Measurements from ENCODE around the gene RLF. TPM values are rescaled to one million over a fixed set of nuclear protein-coding genes. Genes with fewer than 3 reads are reported as not detected.

The RLF gene
- total and polyA plus RNA-seq, 4 donors = 1.7 to 13.4 (median 6.3) TPM

DNA sequence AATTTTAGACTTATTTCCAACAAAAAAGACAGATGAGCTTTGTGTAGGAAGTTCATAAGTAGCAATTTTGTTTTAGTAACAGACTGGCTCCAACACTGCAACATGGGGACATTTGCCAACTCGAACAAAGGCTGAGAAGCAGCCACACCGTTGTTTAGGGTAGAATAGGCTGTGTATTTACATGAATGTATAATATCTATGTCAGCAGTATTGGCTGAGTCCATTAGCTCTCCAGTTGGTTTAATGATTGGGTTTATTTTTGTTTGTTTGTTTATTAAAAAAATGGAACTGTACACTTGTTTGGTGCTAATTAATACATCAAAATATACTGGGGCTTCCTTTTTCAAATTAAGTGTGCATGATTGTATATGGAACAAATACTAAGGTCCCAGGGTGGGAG lies 79.2 kb downstream of the RLF start:
- Histone ChIP-seq H3K27me3 (ENCODE audit: control insufficient read depth in 4 of 4, insufficient read depth in 4 of 4, low read length in 3 of 4) (no peaks in the 10 kb centered on the region), H3K4me3 (ENCODE audit: low read depth in 1 of 3, low read length in 3 of 3) (no peak overlapping the region), H3K9ac (ENCODE audit: low read depth in 1 of 2, low read length in 2 of 2) (no peak overlapping the region), H3K4me1 (ENCODE audit: control insufficient read depth in 4 of 4, insufficient read depth in 4 of 4, low read length in 3 of 4) (no peaks in the 10 kb centered on the region), H3K36me3 (ENCODE audit: control insufficient read depth in 4 of 4, insufficient read depth in 3 of 4, low read depth in 1 of 4, low read length in 3 of 4) (peaks cover 0 to 27% (median 16%) of the 10 kb centered on the region in 4 donors), H3K9me3 (ENCODE audit: control insufficient read depth in 4 of 4, low read length in 3 of 4) (no peaks in the 10 kb centered on the region), H3K27ac (ENCODE audit: low read depth in 1 of 2, low read length in 2 of 2) (no peak overlapping the region)
- DNase-seq (ENCODE audit: low spot score) = no peak
- TF ChIP-seq JUND (IDR thresholded peaks at IDR 0.05) = no peak
- TF ChIP-seq RXRA (IDR thresholded peaks at IDR 0.05) = no peak
- TF ChIP-seq NR2F2 (IDR thresholded peaks at IDR 0.05) = no peak
- TF ChIP-seq FOXA1 (IDR thresholded peaks at IDR 0.05) = no peak
- TF ChIP-seq, protein P1, sequence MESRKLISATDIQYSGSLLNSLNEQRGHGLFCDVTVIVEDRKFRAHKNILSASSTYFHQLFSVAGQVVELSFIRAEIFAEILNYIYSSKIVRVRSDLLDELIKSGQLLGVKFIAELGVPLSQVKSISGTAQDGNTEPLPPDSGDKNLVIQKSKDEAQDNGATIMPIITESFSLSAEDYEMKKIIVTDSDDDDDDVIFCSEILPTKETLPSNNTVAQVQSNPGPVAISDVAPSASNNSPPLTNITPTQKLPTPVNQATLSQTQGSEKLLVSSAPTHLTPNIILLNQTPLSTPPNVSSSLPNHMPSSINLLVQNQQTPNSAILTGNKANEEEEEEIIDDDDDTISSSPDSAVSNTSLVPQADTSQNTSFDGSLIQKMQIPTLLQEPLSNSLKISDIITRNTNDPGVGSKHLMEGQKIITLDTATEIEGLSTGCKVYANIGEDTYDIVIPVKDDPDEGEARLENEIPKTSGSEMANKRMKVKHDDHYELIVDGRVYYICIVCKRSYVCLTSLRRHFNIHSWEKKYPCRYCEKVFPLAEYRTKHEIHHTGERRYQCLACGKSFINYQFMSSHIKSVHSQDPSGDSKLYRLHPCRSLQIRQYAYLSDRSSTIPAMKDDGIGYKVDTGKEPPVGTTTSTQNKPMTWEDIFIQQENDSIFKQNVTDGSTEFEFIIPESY (IDR thresholded peaks at IDR 0.05) = no peak
- no peak for TF ChIP-seq TAF1 (conservative IDR thresholded peaks at IDR 0.05)
- TF ChIP-seq GABPA (IDR thresholded peaks at IDR 0.05 in 1 of 2, conservative IDR thresholded peaks at IDR 0.05 in 1 of 2) = no peak
- TF ChIP-seq HNF4G (IDR thresholded peaks at IDR 0.05) = no peak
- no peak for TF ChIP-seq RAD21 (IDR thresholded peaks at IDR 0.05)
- TF ChIP-seq EGR1 (IDR thresholded peaks at IDR 0.05; ENCODE audit: low read depth in 2 of 2) = no peak
- no peak for TF ChIP-seq YY1 (IDR thresholded peaks at IDR 0.05)
- TF ChIP-seq, protein P2, sequence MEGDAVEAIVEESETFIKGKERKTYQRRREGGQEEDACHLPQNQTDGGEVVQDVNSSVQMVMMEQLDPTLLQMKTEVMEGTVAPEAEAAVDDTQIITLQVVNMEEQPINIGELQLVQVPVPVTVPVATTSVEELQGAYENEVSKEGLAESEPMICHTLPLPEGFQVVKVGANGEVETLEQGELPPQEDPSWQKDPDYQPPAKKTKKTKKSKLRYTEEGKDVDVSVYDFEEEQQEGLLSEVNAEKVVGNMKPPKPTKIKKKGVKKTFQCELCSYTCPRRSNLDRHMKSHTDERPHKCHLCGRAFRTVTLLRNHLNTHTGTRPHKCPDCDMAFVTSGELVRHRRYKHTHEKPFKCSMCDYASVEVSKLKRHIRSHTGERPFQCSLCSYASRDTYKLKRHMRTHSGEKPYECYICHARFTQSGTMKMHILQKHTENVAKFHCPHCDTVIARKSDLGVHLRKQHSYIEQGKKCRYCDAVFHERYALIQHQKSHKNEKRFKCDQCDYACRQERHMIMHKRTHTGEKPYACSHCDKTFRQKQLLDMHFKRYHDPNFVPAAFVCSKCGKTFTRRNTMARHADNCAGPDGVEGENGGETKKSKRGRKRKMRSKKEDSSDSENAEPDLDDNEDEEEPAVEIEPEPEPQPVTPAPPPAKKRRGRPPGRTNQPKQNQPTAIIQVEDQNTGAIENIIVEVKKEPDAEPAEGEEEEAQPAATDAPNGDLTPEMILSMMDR (IDR thresholded peaks at IDR 0.05; ENCODE audit: low read depth, low read length, missing input control) = no peak
- TF ChIP-seq SP1 (IDR thresholded peaks at IDR 0.05) = no peak
- TF ChIP-seq FOXA2 (IDR thresholded peaks at IDR 0.05) = no peak
- TF ChIP-seq, protein P3, sequence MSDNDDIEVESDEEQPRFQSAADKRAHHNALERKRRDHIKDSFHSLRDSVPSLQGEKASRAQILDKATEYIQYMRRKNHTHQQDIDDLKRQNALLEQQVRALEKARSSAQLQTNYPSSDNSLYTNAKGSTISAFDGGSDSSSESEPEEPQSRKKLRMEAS (IDR thresholded peaks at IDR 0.05) = no peak
- TF ChIP-seq, protein P4, sequence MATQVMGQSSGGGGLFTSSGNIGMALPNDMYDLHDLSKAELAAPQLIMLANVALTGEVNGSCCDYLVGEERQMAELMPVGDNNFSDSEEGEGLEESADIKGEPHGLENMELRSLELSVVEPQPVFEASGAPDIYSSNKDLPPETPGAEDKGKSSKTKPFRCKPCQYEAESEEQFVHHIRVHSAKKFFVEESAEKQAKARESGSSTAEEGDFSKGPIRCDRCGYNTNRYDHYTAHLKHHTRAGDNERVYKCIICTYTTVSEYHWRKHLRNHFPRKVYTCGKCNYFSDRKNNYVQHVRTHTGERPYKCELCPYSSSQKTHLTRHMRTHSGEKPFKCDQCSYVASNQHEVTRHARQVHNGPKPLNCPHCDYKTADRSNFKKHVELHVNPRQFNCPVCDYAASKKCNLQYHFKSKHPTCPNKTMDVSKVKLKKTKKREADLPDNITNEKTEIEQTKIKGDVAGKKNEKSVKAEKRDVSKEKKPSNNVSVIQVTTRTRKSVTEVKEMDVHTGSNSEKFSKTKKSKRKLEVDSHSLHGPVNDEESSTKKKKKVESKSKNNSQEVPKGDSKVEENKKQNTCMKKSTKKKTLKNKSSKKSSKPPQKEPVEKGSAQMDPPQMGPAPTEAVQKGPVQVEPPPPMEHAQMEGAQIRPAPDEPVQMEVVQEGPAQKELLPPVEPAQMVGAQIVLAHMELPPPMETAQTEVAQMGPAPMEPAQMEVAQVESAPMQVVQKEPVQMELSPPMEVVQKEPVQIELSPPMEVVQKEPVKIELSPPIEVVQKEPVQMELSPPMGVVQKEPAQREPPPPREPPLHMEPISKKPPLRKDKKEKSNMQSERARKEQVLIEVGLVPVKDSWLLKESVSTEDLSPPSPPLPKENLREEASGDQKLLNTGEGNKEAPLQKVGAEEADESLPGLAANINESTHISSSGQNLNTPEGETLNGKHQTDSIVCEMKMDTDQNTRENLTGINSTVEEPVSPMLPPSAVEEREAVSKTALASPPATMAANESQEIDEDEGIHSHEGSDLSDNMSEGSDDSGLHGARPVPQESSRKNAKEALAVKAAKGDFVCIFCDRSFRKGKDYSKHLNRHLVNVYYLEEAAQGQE (IDR thresholded peaks at IDR 0.05) = no peak
- TF ChIP-seq, protein P5, sequence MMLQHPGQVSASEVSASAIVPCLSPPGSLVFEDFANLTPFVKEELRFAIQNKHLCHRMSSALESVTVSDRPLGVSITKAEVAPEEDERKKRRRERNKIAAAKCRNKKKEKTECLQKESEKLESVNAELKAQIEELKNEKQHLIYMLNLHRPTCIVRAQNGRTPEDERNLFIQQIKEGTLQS (IDR thresholded peaks at IDR 0.05) = no peak
- WGBS = 97% methylated on average over 2 of the region's 2 CpGs

DNA sequence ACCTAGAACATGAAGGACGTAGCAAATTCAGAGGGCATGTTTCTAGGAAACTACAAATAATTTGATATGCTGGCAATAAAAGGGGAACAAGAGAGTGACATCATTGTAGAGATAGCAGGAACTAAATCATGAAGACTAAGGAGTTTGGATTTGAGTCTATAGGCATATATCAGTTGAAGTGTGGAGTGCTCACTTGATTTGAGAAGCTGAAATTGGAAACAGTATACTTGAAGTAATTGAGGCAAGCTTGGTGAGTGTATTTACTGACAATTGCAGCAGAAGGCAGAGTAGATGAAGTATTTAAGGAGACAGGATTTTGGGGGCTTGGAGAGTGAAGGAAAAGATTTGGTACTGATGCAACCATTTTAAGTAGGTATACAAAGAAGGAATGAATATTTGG lies 80.2 kb downstream of the RLF start:
- WGBS = 86% methylated on average over 1 of the region's 1 CpG
- Histone ChIP-seq H3K27me3 (ENCODE audit: control insufficient read depth in 4 of 4, insufficient read depth in 4 of 4, low read length in 3 of 4) (no peaks in the 10 kb centered on the region), H3K4me1 (ENCODE audit: control insufficient read depth in 4 of 4, insufficient read depth in 4 of 4, low read length in 3 of 4) (no peaks in the 10 kb centered on the region), H3K36me3 (ENCODE audit: control insufficient read depth in 4 of 4, insufficient read depth in 3 of 4, low read depth in 1 of 4, low read length in 3 of 4) (peaks cover 0 to 17% (median 8%) of the 10 kb centered on the region in 4 donors), H3K9ac (ENCODE audit: low read depth in 1 of 2, low read length in 2 of 2) (no peak overlapping the region), H3K9me3 (ENCODE audit: control insufficient read depth in 4 of 4, low read length in 3 of 4) (no peaks in the 10 kb centered on the region), H3K27ac (ENCODE audit: low read depth in 1 of 2, low read length in 2 of 2) (no peak overlapping the region), H3K4me3 (ENCODE audit: low read depth in 1 of 3, low read length in 3 of 3) (no peak overlapping the region)
- no peak for TF ChIP-seq FOXA2 (IDR thresholded peaks at IDR 0.05)
- TF ChIP-seq GABPA (IDR thresholded peaks at IDR 0.05 in 1 of 2, conservative IDR thresholded peaks at IDR 0.05 in 1 of 2) = no peak
- TF ChIP-seq EGR1 (IDR thresholded peaks at IDR 0.05; ENCODE audit: low read depth in 2 of 2) = no peak
- no peak for TF ChIP-seq HNF4A (conservative IDR thresholded peaks at IDR 0.05)
- TF ChIP-seq, protein P3 (IDR thresholded peaks at IDR 0.05) = no peak
- no peak for TF ChIP-seq TAF1 (conservative IDR thresholded peaks at IDR 0.05)
- TF ChIP-seq RAD21 (IDR thresholded peaks at IDR 0.05) = no peak
- TF ChIP-seq, protein P1 (IDR thresholded peaks at IDR 0.05) = no peak
- TF ChIP-seq RXRA (IDR thresholded peaks at IDR 0.05) = no peak
- TF ChIP-seq, protein P2 (IDR thresholded peaks at IDR 0.05; ENCODE audit: low read depth, low read length, missing input control) = no peak
- no peak for DNase-seq (ENCODE audit: low spot score)

Data from liver (tissue), 9 donors.